ENCODE measurements around the gene CEP68. TPM values are rescaled to one million over a fixed set of nuclear protein-coding genes. Genes with fewer than 3 reads are reported as not detected.

CEP68 gene
- total RNA-seq, 1 experiment from 2014 or later: 11.2 TPM

- H2AFZ ChIP-seq (ENCODE audit: low read depth, low read length, poor library complexity, severe bottlenecking): no peak overlapping the region
- no peaks in the 10 kb centered on the region for H3K9me3 ChIP-seq (ENCODE audit: control insufficient read depth in 1 of 2, insufficient read depth in 1 of 2, low read depth in 1 of 2, low read length in 2 of 2)
- no peak overlapping the region for H3K4me3 ChIP-seq (replicated peaks in 1 of 2; ENCODE audit: low read depth in 1 of 2, low read length in 2 of 2)
- no peak overlapping the region for H3K4me2 ChIP-seq (ENCODE audit: low read length)
- no peak for TF ChIP-seq YY1 (IDR thresholded peaks at IDR 0.05; ENCODE audit: extremely low read depth, insufficient replicate concordance, low read depth, low read length)
- TF ChIP-seq SRF (IDR thresholded peaks at IDR 0.05; ENCODE audit: low read depth): no peak
- no peak for TF ChIP-seq JUND (IDR thresholded peaks at IDR 0.05)
- no peak for TF ChIP-seq CBX3 (IDR thresholded peaks at IDR 0.05; ENCODE audit: low read depth)
- TF ChIP-seq, protein P1, sequence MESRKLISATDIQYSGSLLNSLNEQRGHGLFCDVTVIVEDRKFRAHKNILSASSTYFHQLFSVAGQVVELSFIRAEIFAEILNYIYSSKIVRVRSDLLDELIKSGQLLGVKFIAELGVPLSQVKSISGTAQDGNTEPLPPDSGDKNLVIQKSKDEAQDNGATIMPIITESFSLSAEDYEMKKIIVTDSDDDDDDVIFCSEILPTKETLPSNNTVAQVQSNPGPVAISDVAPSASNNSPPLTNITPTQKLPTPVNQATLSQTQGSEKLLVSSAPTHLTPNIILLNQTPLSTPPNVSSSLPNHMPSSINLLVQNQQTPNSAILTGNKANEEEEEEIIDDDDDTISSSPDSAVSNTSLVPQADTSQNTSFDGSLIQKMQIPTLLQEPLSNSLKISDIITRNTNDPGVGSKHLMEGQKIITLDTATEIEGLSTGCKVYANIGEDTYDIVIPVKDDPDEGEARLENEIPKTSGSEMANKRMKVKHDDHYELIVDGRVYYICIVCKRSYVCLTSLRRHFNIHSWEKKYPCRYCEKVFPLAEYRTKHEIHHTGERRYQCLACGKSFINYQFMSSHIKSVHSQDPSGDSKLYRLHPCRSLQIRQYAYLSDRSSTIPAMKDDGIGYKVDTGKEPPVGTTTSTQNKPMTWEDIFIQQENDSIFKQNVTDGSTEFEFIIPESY (IDR thresholded peaks at IDR 0.05; ENCODE audit: extremely low read depth, insufficient replicate concordance, low read length): no peak
- no peak for TF ChIP-seq EZH2phosphoT487 (IDR thresholded peaks at IDR 0.05; ENCODE audit: borderline replicate concordance)
- no peaks in the 10 kb centered on the region for H3K27me3 ChIP-seq (ENCODE audit: insufficient read depth, low read length)
- DNase-seq (ENCODE audit: low read depth, low spot score): no peak
- H3K36me3 ChIP-seq (ENCODE audit: control insufficient read depth in 1 of 2, insufficient read depth in 2 of 2, low read length in 2 of 2): peaks cover 22 to 28% of the 10 kb centered on the region in 2 experiments; a peak in 3 of 4 replicates
- H3K4me1 ChIP-seq (ENCODE audit: control insufficient read depth in 1 of 2, insufficient read depth in 2 of 2, low read length in 2 of 2): no peaks in the 10 kb centered on the region
- no peak overlapping the region for H3K27ac ChIP-seq (ENCODE audit: low read depth, low read length)
- H3K9ac ChIP-seq (ENCODE audit: low read length): no peak overlapping the region
- ChIA-PET POLR2A (no interaction called here), CTCF (no interaction called here), RAD21 (ENCODE audit: low non-redundant PET in 1 of 2, low total read pairs in 2 of 2, uncharacterized antibody in 2 of 2, unreplicated experiment in 2 of 2) (no interaction called here)
- H4K20me1 ChIP-seq (ENCODE audit: insufficient read depth): peaks cover 18% of the 10 kb centered on the region; the same call in 1 of the 2 replicates
- no peak for ATAC-seq
- no peaks in the 10 kb centered on the region for H3K9me2 ChIP-seq (ENCODE audit: insufficient read depth)
- intact Hi-C loops (cut with micrococcal nuclease): no loop called here
- no TSS peak for BruUV-seq (replicated peaks)
- H3K79me2 ChIP-seq (ENCODE audit: insufficient read depth, low read length): peaks cover 84% of the 10 kb centered on the region
These were observed 37.0 kb downstream of the CEP68 start for GRCh38 chr2:65093211-65093610.

DNA sequence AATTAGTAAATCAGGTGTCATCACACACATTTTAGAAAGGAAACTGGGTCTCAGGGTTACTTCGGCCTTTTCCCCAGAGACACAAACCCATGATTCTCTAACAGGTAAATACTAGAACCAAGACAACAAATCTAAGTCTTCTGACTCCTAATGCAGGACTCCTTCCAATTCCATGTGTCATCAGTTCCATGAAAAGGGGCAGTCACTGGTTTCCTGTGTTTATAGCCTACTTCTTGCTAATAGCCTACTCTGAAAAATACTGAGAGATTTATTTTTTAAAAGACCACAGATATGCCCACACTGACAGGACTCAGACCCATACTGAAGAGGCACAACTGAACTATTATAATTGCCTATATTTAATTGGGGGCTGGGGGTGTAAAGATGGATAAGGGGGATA lies 40.7 kb downstream of the CEP68 start:
- CTCF ChIA-PET: no interaction called here
- RAD21 ChIA-PET (ENCODE audit: low non-redundant PET in 1 of 2, low total read pairs in 2 of 2, uncharacterized antibody in 2 of 2, unreplicated experiment in 2 of 2): no interaction called here
- POLR2A ChIA-PET: no interaction called here
- intact Hi-C loops (cut with micrococcal nuclease): no loop called here
- Histone ChIP-seq H3K4me3 (replicated peaks in 1 of 2; ENCODE audit: low read depth in 1 of 2, low read length in 2 of 2) (no peak overlapping the region), H3K27ac (ENCODE audit: low read depth, low read length) (no peak overlapping the region), H3K4me2 (ENCODE audit: low read length) (no peak overlapping the region), H3K9me3 (ENCODE audit: control insufficient read depth in 1 of 2, insufficient read depth in 1 of 2, low read depth in 1 of 2, low read length in 2 of 2) (no peaks in the 10 kb centered on the region), H4K20me1 (ENCODE audit: insufficient read depth) (peaks cover 12% of the 10 kb centered on the region; the same call in 1 of the 2 replicates), H2AFZ (ENCODE audit: low read depth, low read length, poor library complexity, severe bottlenecking) (no peak overlapping the region), H3K9me2 (ENCODE audit: insufficient read depth) (no peaks in the 10 kb centered on the region), H3K27me3 (ENCODE audit: insufficient read depth, low read length) (no peaks in the 10 kb centered on the region), H3K4me1 (ENCODE audit: control insufficient read depth in 1 of 2, insufficient read depth in 2 of 2, low read length in 2 of 2) (no peaks in the 10 kb centered on the region), H3K79me2 (ENCODE audit: insufficient read depth, low read length) (peaks cover 89% of the 10 kb centered on the region), H3K9ac (ENCODE audit: low read length) (no peak overlapping the region), H3K36me3 (ENCODE audit: control insufficient read depth in 1 of 2, insufficient read depth in 2 of 2, low read length in 2 of 2) (peaks cover 24 to 30% of the 10 kb centered on the region in 2 experiments; a peak in 3 of 4 replicates)
- DNase-seq (ENCODE audit: low read depth, low spot score) (no peak), ATAC-seq (no peak)
- no TSS peak for BruUV-seq (replicated peaks)
- no peak for TF ChIP-seq TCF7L2 (IDR thresholded peaks at IDR 0.05; ENCODE audit: borderline replicate concordance, extremely low read depth, insufficient read depth, insufficient read length)
